Natural killer cell (primary cell): ENCODE results near the gene GRM5. TPM values are rescaled to one million over a fixed set of nuclear protein-coding genes. Genes with fewer than 3 reads are reported as not detected.

Experiments used
- ATAC-seq, 3 donors: fragments of 150-1000 bp in 2 of 3; fragments of 200-7000 bp in 1 of 3; cut with Tn5 transposase; 1 replicate in 1 of 3; 2 replicates in 2 of 3; pipeline ENCODE4 v1.10.0; 2021; ENCODE audit warnings: mild to moderate bottlenecking in 2 of 3, moderate library complexity in 2 of 3
- DNase-seq, 2 donors: peaks; one replicate each; pipeline versions ENCODE4 v3.0.0 to v3.0.0-alpha.2; 2013 to 2021; ENCODE audit warnings: mixed read lengths in 1 of 2
- H3K27ac ChIP-seq: one replicate; pipeline ENCODE4 v1.5.1; 2013; ENCODE audit warnings: mild to moderate bottlenecking, low read length
- H3K27me3 ChIP-seq: one replicate; pipeline ENCODE4 v1.6.1; 2013; ENCODE audit warnings: low read length; ENCODE audit not compliant: control insufficient read depth, insufficient read depth
- H3K36me3 ChIP-seq: one replicate; pipeline ENCODE4 v1.6.1; 2013; ENCODE audit warnings: low read length; ENCODE audit not compliant: control insufficient read depth, insufficient read depth
- H3K4me1 ChIP-seq: one replicate; pipeline ENCODE4 v1.6.1; 2013; ENCODE audit warnings: low read length; ENCODE audit not compliant: control insufficient read depth, insufficient read depth
- H3K4me3 ChIP-seq: one replicate; pipeline ENCODE4 v1.5.1; 2013; ENCODE audit warnings: low read length
- H3K9me3 ChIP-seq: one replicate; pipeline ENCODE4 v1.6.1; 2013; ENCODE audit warnings: low read length; ENCODE audit not compliant: control insufficient read depth, insufficient read depth
- H3K27ac Mint-ChIP-seq, 2 donors: one replicate each; pipeline ENCODE4 v1.8.0; 2022; ENCODE audit warnings: mild to moderate bottlenecking in 2 of 2, mixed read lengths in 2 of 2, moderate library complexity in 1 of 2
- H3K27me3 Mint-ChIP-seq, 2 donors: one replicate each; pipeline ENCODE4 v1.8.0; 2022; ENCODE audit warnings: low read depth in 2 of 2, mixed read lengths in 2 of 2
- H3K36me3 Mint-ChIP-seq: one replicate; pipeline ENCODE4 v1.8.0; 2022; ENCODE audit warnings: mixed read lengths
- H3K4me1 Mint-ChIP-seq, 2 donors: one replicate each; pipeline ENCODE4 v1.8.0; 2022; ENCODE audit warnings: mixed read lengths in 2 of 2
- H3K4me3 Mint-ChIP-seq: one replicate; pipeline ENCODE4 v1.8.0; 2022; ENCODE audit warnings: mild to moderate bottlenecking, moderate library complexity, mixed read lengths
- H3K9me3 Mint-ChIP-seq, 2 donors: one replicate each; pipeline ENCODE4 v1.8.0; 2022; ENCODE audit warnings: mixed read lengths in 2 of 2
- CTCF ChIP-seq: fragments of 200-600 bp; IDR thresholded peaks from one replicate; pipeline ENCODE4 v1.8.0; 2022; ENCODE audit warnings: antibody characterized with exemption
- WGBS: methylation state at CpG from one replicate; pipeline ENCODE4 v1.1.7; 2013; ENCODE audit warnings: missing lambda C conversion rate; ENCODE audit not compliant: insufficient coverage; 5-methylcytosine and 5-hydroxymethylcytosine counted together
- intact Hi-C: fragments of 100-400 bp; cut with micrococcal nuclease; formaldehyde crosslinking; loops from one replicate; pipeline ENCODE4 v1.14.2; 2022
- total RNA-seq, 4 donors: library from RNA; stranded (reverse); fragments of 120-200 nt in 1 of 4; gene quantifications; one replicate each; pipeline versions ENCODE4 v1.2.3 to v1.2.4, GENCODE V29; 2013 to 2022

Gene GRM5
- total RNA-seq, 3 donors from 2014 or later (not counting 1 experiment from before 2014, with no cell fraction given), result not detected

- Histone ChIP-seq H3K36me3 (no peaks in the 10 kb centered on the region), H3K4me3 (no peak overlapping the region), H3K4me1 (no peaks in the 10 kb centered on the region), H3K27ac (no peak overlapping the region), H3K27me3 (no peaks in the 10 kb centered on the region), H3K9me3 (no peaks in the 10 kb centered on the region)
- Mint-ChIP-seq H3K4me3 (no peak overlapping the region), H3K36me3 (no peaks in the 10 kb centered on the region), H3K27me3 (no peaks in the 10 kb centered on the region), H3K9me3 (peaks cover 3 to 6% of the 10 kb centered on the region in 2 donors), H3K4me1 (no peaks in the 10 kb centered on the region), H3K27ac (no peak overlapping the region)
- 43% methylated on average over 1 of the region's 1 CpG for WGBS
- intact Hi-C loops, result no loop called here
- no peak for DNase-seq
- no peak for TF ChIP-seq CTCF
- ATAC-seq, result no peak
These were observed 356.2 kb downstream of the GRM5 start for GRCh38 chr11:88709567-88709966.

- Mint-ChIP-seq H3K9me3 (peaks cover 3 to 6% of the 10 kb centered on the region in 2 donors), H3K36me3 (no peaks in the 10 kb centered on the region), H3K27me3 (no peaks in the 10 kb centered on the region), H3K4me1 (no peaks in the 10 kb centered on the region), H3K27ac (no peak overlapping the region), H3K4me3 (no peak overlapping the region)
- WGBS, result 100% methylated on average over 1 of the region's 1 CpG
- Histone ChIP-seq H3K36me3 (no peaks in the 10 kb centered on the region), H3K27me3 (no peaks in the 10 kb centered on the region), H3K27ac (no peak overlapping the region), H3K4me3 (no peak overlapping the region), H3K9me3 (no peaks in the 10 kb centered on the region), H3K4me1 (no peaks in the 10 kb centered on the region)
- intact Hi-C loops, result no loop called here
- DNase-seq, result no peak
- ATAC-seq, result no peak
- TF ChIP-seq CTCF, result no peak
These were observed 361.3 kb downstream of the GRM5 start for GRCh38 chr11:88704485-88704884.

DNA sequence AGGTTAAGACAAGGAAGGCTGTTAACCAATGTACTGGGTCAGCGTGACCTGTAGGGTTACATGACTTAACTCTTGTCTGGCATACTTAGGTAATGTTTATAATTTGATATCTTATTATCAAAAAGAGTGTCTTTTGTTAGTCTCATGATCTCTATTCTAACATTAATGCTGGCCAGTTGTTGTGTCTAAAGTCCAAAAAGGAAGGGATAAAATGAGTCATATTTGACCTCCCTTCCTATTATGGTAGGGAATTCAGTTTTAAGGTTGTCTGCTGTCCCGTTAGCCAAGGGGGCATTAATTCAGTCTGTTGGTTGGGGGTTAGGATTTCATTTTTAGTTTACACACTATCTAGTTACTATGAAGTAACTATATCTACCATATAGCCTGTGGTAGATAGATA, 364.0 kb downstream of the GRM5 start:
- Mint-ChIP-seq H3K4me3 (no peak overlapping the region), H3K36me3 (no peaks in the 10 kb centered on the region), H3K27ac (no peak overlapping the region), H3K27me3 (no peaks in the 10 kb centered on the region), H3K9me3 (peaks cover 3 to 7% of the 10 kb centered on the region in 2 donors), H3K4me1 (no peaks in the 10 kb centered on the region)
- intact Hi-C loops, result no loop called here
- H3K36me3 ChIP-seq, result no peaks in the 10 kb centered on the region
- H3K4me3 ChIP-seq, result no peak overlapping the region
- no peaks in the 10 kb centered on the region for H3K4me1 ChIP-seq
- H3K27ac ChIP-seq, result no peak overlapping the region
- no peaks in the 10 kb centered on the region for H3K9me3 ChIP-seq
- no peak for ATAC-seq
- WGBS, result no CpG with 5 or more reads among the region's 2 CpGs
- no peaks in the 10 kb centered on the region for H3K27me3 ChIP-seq
- DNase-seq, result no peak
- no peak for TF ChIP-seq CTCF

GRCh38 chr11:88697139-88697538, 368.6 kb downstream of the GRM5 start:
- H3K36me3 Mint-ChIP-seq, result no peaks in the 10 kb centered on the region
- no peak for TF ChIP-seq CTCF
- no peaks in the 10 kb centered on the region for H3K4me1 Mint-ChIP-seq
- peaks cover 0 to 2% of the 10 kb centered on the region in 2 donors for H3K9me3 Mint-ChIP-seq
- Histone ChIP-seq H3K4me3 (no peak overlapping the region), H3K27me3 (no peaks in the 10 kb centered on the region), H3K4me1 (no peaks in the 10 kb centered on the region), H3K36me3 (no peaks in the 10 kb centered on the region), H3K9me3 (no peaks in the 10 kb centered on the region), H3K27ac (no peak overlapping the region)
- no peaks in the 10 kb centered on the region for H3K27me3 Mint-ChIP-seq
- intact Hi-C loops, result no loop called here
- DNase-seq (no peak), ATAC-seq (no peak)
- WGBS, result 96% methylated on average over 2 of the region's 3 CpGs
- H3K27ac Mint-ChIP-seq, result no peak overlapping the region
- H3K4me3 Mint-ChIP-seq, result no peak overlapping the region
